Esophagus mucosa (tissue), 1 donor: ENCODE results near the gene QTRT2. TPM values are rescaled to one million over a fixed set of nuclear protein-coding genes. Genes with fewer than 3 reads are reported as not detected.

Experiments used
- ATAC-seq: fragments of 200-7000 bp; cut with Tn5 transposase; one replicate; pipeline ENCODE4 v1.9.1; 2020
- total RNA-seq: library from RNA; stranded (reverse); gene quantifications from one replicate; pipeline ENCODE4 v1.2.4, GENCODE V29; 2023
- donor health status: DM: yes; HTN: yes; CAD: no.

The QTRT2 gene
- total RNA-seq: 19.8 TPM

GRCh38 chr3:114056130-114057010 is at the start of gene QTRT2, which contains the start of gene CCDC191:
Gene QTRT2 (plus strand): TSS chr3:114056737. CDS start chr3:114065258, 8,521 bp downstream.
Gene CCDC191 (minus strand): TSS chr3:114056526. CDS start chr3:114056466, 60 bp downstream.
- peak; percentile 100 for ATAC-seq

DNA sequence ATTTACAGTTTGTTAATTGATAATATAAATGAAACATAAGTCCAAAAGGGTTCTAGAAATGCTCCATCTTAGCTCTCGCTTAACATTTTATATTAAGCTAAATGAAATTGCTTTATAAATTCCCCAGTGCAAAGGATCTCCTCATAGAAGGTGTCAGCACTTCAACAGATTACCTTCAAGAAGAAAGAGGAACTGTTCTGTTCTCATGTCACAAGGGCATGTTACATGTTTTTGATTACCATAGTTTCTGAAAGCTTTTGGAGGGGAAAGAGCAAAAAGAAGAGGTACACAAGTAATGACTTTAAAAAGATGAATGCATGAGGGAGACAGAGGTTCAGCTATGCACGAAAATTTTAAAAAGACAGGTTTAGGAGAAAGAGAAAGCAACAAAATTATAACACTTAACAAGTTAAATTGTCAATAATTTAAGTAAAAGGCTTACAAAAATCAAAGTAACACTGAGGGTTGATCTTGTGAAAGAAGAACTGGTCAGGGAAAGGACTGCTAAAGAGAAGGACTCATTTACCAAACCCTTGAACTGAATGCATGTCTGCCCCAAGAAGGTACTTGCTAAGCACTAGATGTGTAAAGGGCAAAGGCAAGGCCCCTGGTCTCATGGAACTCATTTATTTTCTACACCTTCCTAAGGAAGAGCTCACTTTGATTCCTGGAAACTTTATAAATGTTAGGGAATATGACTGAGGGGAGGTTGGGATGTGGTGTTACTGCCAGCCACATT is 45.3 kb upstream of the QTRT2 start:
- ATAC-seq: no peak

DNA sequence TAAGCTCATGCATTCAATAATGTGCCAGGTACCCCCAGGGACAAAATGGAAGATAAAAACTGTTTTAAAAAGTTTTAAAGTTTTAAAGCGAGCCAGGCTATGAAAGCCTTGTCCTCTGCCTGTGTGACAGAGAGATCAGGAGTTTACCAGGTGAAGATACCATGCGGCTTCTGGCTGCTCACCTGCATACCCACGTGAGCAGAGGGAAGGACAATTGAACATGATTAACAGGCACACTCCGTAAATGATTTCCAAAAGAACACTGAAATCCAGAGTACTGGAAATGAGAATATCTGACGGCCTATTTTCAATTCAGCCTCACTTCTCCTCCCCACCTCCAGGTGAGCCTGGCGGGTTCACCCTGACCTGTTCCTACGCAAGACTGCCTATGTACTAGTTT is 42.3 kb upstream of the QTRT2 start:
- ATAC-seq: no peak

DNA sequence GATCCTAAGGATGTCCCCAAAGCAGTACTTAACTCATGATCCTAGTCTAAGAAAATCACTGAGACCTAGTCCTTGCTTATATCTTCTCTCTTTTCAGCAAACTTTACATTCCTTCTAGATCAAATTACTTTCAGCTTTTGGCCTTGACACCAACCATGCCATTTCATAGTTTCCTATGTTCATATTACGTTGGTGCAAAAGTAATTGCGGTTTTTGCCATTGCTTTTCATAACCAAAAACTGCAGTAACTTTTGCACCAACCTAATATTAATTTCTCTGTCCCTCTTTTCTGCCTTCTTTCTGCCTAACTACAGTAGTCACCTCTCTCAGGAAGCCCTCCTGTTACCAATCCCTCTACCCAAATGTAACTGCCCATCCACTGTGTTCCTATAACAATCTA is 37.1 kb upstream of the QTRT2 start:
- ATAC-seq: no peak

DNA sequence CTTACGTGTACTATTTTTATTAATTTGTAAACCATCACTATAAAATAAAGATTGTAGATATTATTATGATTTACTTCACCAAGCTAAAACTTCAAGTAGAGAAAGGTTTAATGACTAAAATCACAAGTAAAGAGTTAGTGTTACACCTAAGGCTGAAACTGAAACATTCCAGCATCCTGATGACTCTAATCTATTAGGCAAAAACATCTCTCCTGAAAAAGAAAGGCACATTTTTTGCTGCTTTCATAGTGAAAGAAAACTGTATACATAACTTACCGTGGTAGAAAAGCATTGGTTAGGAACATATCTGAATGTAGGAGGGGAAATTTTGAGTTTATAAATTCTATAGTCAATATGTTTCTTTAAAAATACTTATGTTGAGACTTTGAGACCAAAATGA is 35.6 kb upstream of the QTRT2 start:
- no peak for ATAC-seq

DNA sequence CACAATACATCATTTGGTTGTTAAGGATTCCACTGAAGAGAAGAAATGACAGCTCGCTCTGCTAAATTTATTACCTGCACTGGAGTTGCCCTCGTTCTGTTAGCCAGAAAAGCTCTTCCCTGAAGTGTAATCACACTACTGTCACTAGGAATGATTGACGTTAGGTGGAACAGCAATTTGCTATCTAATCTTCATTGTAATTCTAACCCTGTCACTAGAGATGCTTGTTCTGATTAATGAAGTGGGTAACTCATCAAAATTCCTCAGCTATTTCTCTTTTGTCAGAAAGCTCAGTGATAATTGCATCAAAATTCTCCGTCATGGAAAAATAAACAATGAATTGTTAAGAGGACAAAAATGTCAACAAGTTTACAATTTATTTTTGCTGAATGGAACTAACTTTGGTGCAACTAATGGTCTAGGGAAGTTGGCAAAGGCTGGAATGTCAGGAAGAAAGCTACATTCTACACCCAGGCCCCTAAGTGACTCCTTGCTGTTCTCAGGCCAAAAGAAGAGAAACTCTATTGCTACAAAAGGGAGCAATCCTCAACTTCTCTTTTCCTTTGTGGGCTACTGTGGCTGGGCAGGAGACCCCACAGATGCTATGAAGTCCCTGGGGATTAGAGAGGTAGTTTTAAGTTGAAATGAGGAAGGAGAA is 34.3 kb upstream of the QTRT2 start:
- ATAC-seq: no peak

DNA sequence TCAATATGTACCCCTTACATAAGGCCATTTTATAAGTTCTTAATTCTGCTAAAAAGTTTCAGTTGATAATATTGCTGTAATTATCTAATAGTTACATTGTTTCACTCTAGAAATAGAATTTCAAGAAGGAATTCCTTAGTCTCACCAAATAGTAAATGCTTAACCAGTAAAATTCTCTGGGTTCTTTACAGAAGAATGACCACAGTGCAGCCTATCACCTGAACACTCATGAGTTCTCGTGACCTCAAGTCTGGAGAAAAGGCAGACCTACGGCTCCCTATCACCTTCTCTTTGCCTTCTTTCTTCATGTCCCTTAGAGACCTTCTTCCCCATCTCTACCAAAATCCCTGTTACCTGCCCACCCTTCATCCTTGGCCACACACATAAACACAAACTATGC is 31.1 kb upstream of the QTRT2 start:
- ATAC-seq: no peak

DNA sequence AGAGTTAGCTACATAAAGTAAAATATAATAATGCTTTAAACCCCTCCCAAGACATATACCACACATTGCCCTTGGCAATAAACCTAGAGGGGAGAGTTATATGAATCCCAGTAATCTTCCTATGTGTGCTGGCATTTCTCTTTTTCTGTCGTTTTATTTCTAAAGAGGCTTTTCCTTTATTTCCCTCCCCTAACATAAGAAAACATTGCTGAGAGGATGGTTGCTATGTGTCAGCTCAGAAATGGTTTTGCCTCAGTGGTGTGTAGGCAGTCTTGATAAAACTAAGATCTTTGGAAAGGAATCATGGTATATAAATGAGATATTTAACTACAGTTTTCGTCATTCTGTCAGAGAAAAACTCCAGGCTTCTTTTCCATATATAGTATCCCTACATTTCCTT is 30.2 kb upstream of the QTRT2 start:
- no peak for ATAC-seq

- ATAC-seq: no peak
These were observed 22.8 kb upstream of the QTRT2 start for GRCh38 chr3:114033721-114034120.

GRCh38 chr3:114034211-114034610 is 22.3 kb upstream of the QTRT2 start:
- no peak for ATAC-seq

GRCh38 chr3:114034787-114035545 is 21.6 kb upstream of the QTRT2 start:
- no peak for ATAC-seq

DNA sequence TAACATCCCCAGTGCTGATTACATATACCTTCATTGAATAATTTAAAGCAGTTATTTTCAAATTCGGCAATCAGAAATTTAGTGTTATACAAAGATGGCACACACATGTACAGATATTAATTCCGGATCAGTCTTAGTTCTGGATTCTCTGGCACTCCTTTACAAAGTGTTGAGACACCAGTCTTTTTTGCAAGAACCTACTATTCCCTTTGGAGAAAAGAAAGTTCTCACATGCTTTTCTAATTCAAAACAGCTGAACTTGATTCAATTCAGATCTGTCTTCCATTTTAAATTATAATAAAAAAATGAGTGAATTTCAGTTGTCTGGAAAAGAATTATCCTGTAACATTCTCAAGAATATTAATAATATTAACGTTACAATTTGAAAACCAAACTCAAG is 20.6 kb upstream of the QTRT2 start:
- ATAC-seq: no peak

DNA sequence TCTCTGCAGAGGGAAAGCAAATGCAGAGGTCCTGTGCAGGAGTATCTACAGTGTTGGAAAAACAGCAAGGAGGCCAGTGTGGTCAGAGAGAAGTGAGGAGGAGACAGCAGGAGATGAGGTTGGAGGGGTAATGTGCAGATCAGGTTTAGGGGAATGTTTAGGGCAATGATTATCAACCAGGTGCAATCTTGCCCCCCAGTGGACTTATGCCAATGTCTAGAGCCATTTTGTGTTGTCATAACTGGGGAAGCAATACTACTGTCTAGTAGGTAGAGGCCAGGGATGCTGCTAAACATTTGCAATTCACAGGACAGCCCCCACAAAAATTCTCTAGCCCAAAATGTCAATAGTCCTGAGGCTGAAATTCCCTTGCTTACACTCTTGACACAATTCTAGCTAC is 13.3 kb upstream of the QTRT2 start:
- no peak for ATAC-seq

GRCh38 chr3:114052216-114052615 is 4.3 kb upstream of the QTRT2 start:
- no peak for ATAC-seq

DNA sequence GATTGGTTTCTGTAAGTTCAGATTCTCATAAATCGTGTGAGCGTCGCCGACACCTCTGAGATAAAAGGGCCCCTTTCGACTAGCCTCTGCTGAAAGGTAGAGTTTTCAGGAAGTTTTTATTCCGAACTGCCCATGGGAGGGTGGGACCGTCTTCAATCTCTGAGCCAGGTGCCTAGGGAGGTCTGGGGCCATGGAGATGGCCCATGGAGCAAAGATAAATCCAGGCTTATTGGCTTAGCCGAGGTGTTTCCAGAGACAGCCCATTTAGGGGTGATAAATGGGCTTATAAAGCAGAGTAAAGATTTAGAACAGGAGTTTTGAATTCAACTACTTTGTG is 442 bp downstream of the QTRT2 start:
- ATAC-seq: no peak

- ATAC-seq: no peak
These were observed 2.1 kb downstream of the QTRT2 start for GRCh38 chr3:114058646-114059045.

DNA sequence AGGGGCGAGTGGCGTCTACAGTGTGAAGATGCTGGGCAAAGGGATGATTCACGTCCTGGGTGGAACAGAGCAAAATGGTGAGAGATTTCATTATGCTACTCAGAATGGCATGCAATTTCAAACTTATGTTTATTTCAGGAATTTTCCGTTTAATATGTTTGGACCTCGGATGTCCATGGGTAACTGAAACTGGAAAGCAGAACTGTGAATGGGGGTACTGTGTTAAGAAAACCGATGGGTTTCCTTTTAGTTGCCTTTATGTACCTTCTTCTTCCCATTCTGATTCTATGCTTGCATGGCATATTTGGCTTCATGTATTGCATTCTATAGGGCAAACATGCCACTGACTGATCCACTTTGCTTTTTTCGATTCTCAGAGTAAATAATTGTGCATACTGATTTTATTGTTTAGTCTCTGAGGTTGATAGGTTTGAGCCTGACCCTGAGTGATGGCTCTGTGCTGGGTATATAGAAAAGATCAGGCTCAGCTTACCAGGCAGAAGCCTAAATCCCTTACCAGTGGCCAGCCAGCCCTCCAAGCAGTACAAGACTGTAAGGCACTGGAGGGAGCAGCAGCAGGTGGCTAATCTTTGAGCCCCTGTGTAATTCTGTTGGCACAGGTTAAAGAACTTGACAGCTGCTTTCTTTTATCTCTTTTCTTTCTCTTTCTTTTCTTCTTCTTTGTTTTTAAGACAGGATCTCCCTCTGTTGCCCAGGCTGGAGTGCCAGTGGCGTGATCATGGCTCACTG is 4.5 kb downstream of the QTRT2 start:
- ATAC-seq: no peak

GRCh38 chr3:114067804-114068203 is 11.3 kb downstream of the QTRT2 start:
- ATAC-seq: no peak

GRCh38 chr3:114068336-114068735 is 11.8 kb downstream of the QTRT2 start:
- ATAC-seq: no peak

- ATAC-seq: no peak
These were observed 15.2 kb downstream of the QTRT2 start for GRCh38 chr3:114071786-114072185.

DNA sequence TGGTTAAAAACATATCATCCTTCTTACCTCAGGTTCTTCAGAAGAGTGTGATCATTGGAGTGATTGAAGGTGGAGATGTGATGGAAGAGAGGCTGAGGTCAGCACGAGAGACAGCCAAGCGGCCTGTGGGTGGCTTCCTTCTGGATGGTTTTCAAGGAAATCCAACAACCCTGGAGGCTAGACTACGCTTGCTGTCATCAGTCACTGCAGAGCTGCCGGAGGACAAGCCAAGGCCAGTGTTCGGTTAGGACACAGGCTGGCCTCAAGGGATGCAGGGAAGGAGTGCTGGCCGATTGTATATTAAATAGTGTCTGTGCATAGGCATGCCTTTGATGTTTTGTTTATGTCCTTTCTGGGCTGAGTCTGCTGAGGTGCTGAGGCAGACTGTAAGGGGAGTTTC is 20.2 kb downstream of the QTRT2 start:
- ATAC-seq: no peak

DNA sequence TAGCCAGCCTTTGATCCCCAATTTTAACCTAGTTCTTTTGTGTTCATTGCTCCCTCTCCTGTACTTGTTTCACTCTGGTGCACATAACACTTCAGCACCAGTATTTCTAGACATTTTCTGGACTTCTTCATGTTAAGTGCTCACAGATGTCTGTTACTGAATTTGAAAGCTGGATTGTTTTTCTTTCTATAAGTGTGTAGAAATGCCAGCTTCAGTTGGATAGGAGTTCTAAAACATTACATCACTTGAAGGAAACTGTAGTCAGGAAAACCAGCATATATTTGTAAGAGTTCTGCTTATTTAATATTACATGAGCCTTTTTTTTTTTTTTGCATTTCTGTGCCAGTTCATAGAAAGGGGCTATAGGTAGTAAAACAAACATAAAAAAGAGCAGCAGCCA is 21.6 kb downstream of the QTRT2 start:
- no peak for ATAC-seq
